Measurements from ENCODE around the gene WHRN. TPM values are rescaled to one million over a fixed set of nuclear protein-coding genes. Genes with fewer than 3 reads are reported as not detected.

The WHRN gene
- total and polyA plus RNA-seq, 2 experiments from 2014 or later, result 8.3 to 8.9 TPM

- no peaks in the 10 kb centered on the region for H3K9me2 ChIP-seq (ENCODE audit: insufficient read depth)
- no peak overlapping the region for H2AFZ ChIP-seq
- no peaks in the 10 kb centered on the region; the same call in 2 of the 3 replicates for H3K36me3 Mint-ChIP-seq (ENCODE audit: low read depth)
- no peak overlapping the region for H3K27ac ChIP-seq (ENCODE audit: low read depth)
- H3K9me3 Mint-ChIP-seq, result no peaks in the 10 kb centered on the region
- no peak overlapping the region for H3K4me3 Mint-ChIP-seq
- H3K4me2 ChIP-seq, result no peak overlapping the region
- TF ChIP-seq CREB1 (CRISPR knock-in tag; IDR thresholded peaks at IDR 0.05; ENCODE audit: low read depth) (no peak), CTCF (conservative IDR thresholded peaks at IDR 0.05; ENCODE audit: low read depth in 2 of 2) (no peak), REST (IDR thresholded peaks at IDR 0.05; ENCODE audit: unreplicated experiment) (no peak), JUNB (IDR thresholded peaks at IDR 0.05; ENCODE audit: unreplicated experiment) (no peak), POLR2AphosphoS5 (IDR thresholded peaks at IDR 0.05; ENCODE audit: low read depth) (no peak), EZH2phosphoT487 (IDR thresholded peaks at IDR 0.05; ENCODE audit: unreplicated experiment) (no peak), ZNF331 (CRISPR knock-in tag; IDR thresholded peaks at IDR 0.05; ENCODE audit: low read depth) (no peak), STAT1 (IDR thresholded peaks at IDR 0.05; ENCODE audit: unreplicated experiment) (no peak), ZNF114 (CRISPR knock-in tag; IDR thresholded peaks at IDR 0.05) (no peak), EZH2 (IDR thresholded peaks at IDR 0.05; ENCODE audit: low read depth, unreplicated experiment) (no peak), NANOG (IDR thresholded peaks at IDR 0.05; ENCODE audit: borderline replicate concordance) (no peak)
- TF ChIP-seq, protein P1, sequence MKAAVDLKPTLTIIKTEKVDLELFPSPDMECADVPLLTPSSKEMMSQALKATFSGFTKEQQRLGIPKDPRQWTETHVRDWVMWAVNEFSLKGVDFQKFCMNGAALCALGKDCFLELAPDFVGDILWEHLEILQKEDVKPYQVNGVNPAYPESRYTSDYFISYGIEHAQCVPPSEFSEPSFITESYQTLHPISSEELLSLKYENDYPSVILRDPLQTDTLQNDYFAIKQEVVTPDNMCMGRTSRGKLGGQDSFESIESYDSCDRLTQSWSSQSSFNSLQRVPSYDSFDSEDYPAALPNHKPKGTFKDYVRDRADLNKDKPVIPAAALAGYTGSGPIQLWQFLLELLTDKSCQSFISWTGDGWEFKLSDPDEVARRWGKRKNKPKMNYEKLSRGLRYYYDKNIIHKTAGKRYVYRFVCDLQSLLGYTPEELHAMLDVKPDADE (IDR thresholded peaks at IDR 0.05), result no peak
- H3K4me1 ChIP-seq (ENCODE audit: insufficient read depth), result no peaks in the 10 kb centered on the region
- ATAC-seq, result no peak
- no peaks in the 10 kb centered on the region for H3K27me3 ChIP-seq (ENCODE audit: insufficient read depth)
- H3K27me3 Mint-ChIP-seq (ENCODE audit: insufficient read depth, low read depth, poor library complexity), result peaks cover 4% of the 10 kb centered on the region
- H3K4me1 Mint-ChIP-seq, result peaks cover 20% of the 10 kb centered on the region
- H3K79me2 ChIP-seq (replicated peaks; ENCODE audit: insufficient read depth), result no peaks in the 10 kb centered on the region
- no peak overlapping the region for H3K4me3 ChIP-seq
- no peak overlapping the region for H3K27ac Mint-ChIP-seq
- DNase-seq (ENCODE audit: low spot score), result no peak
- H4K20me1 ChIP-seq (replicated peaks; ENCODE audit: insufficient read depth), result no peaks in the 10 kb centered on the region
- no peaks in the 10 kb centered on the region for H3F3A ChIP-seq (replicated peaks; ENCODE audit: low read depth)
- H3K36me3 ChIP-seq (ENCODE audit: insufficient read depth), result no peaks in the 10 kb centered on the region
These were observed 77.6 kb downstream of the WHRN start for GRCh38 chr9:114427644-114428043.

Data from GM23338 (cell line).